Heart left ventricle (tissue), 13 donors: Measurements from ENCODE around the gene MCC.

Source experiments
- POLR2A ChIP-seq, 2 donors: fragments of 450-650 bp; IDR thresholded peaks; one replicate each; pipeline ENCODE4 v1.6.1; 2017; ENCODE audit warnings: antibody characterized with exemption in 2 of 2, mild to moderate bottlenecking in 2 of 2, moderate library complexity in 2 of 2
- TF ChIP-seq, protein P1 (sequence below), 12 donors: fragments of 200-600 bp; sonication (generic) in 4 of 12; IDR thresholded peaks; one replicate each; pipeline versions ENCODE4 v1.5.0 to v1.8.0; 2018 to 2022; ENCODE audit warnings: antibody characterized with exemption in 12 of 12, mild to moderate bottlenecking in 5 of 12
- donor health status: ischemic (EF 13 %, LVEDD 7.1; RV severe dilation, severe dysfunction).
- donor health status: DM: no; HTN: yes; CAD: no.
- donor health status: DM: no; HTN: no; CAD: no.
- donor health status: ischemic (EF 25% LVEDD 6.9; RV normal size, moderate dysfunction).
- donor health status: ischemic (EF 25% LVEDD 5.7; RV mildly dilated, moderate dysfunction).
- donor health status: ischemic (EF 35%, LVEDD 5.7; RV mildly dilated, moderate dysfunction).
- donor health status: nonischemic (EF 11% LVEDD 7.7; RV severe dilation, severe dysfunction).
- donor health status: DM: yes; HTN: yes; CAD: no.
- donor health status: PGD.
- donor health status: ischemic (EF 29% LVEDD 5.4; RV normal size, mild dysfunction).
- donor health status: nonischemic (EF 23%, LVEDD 6.1; RV moderate dilation, normal function).

DNA sequence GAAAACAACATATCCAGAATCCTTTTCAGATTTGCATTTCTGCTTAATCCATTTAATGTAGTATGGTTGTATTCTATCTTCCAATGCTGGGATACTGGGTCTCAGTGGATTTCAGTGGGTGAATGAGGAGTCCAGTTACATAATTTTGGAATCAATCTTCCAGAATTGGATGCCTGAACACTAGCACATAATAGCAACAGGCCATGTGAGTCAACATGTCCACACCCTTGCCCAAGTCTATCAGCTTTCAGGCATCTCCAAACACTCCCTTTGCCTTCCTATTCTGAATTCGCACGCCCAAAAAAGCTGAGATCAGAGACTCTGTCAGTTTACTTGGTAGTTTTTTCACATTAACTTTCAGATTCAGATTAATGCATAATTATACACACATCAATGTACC is 256.0 kb downstream of the MCC start:
- TF ChIP-seq, protein P1, sequence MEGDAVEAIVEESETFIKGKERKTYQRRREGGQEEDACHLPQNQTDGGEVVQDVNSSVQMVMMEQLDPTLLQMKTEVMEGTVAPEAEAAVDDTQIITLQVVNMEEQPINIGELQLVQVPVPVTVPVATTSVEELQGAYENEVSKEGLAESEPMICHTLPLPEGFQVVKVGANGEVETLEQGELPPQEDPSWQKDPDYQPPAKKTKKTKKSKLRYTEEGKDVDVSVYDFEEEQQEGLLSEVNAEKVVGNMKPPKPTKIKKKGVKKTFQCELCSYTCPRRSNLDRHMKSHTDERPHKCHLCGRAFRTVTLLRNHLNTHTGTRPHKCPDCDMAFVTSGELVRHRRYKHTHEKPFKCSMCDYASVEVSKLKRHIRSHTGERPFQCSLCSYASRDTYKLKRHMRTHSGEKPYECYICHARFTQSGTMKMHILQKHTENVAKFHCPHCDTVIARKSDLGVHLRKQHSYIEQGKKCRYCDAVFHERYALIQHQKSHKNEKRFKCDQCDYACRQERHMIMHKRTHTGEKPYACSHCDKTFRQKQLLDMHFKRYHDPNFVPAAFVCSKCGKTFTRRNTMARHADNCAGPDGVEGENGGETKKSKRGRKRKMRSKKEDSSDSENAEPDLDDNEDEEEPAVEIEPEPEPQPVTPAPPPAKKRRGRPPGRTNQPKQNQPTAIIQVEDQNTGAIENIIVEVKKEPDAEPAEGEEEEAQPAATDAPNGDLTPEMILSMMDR (IDR thresholded peaks at IDR 0.05): no peak
- TF ChIP-seq POLR2A (IDR thresholded peaks at IDR 0.05): no peak
